Stimulated activated CD8-positive, alpha-beta memory T cell treated with anti-CD3 and anti-CD28 coated beads, Interleukin-12 subunit alpha, Interleukin-12 subunit beta, amount 100 ng/mL, for 4 hours (primary cell): Measurements from ENCODE around the gene ZNF561.

Experiments used
- DNase-seq: peaks from one replicate; pipeline ENCODE4 v3.0.0-alpha.2; 2020; ENCODE audit warnings: low read depth

The ZNF561 gene

GRCh38 chr19:9580728-9581127 is 40.3 kb downstream of the ZNF561 start:
- no peak for DNase-seq

- DNase-seq = no peak
These were observed 50.8 kb downstream of the ZNF561 start for GRCh38 chr19:9570255-9570654.

- DNase-seq = no peak
These were observed 54.3 kb downstream of the ZNF561 start for GRCh38 chr19:9566729-9567128.

- no peak for DNase-seq
These were observed 54.9 kb downstream of the ZNF561 start for GRCh38 chr19:9565900-9566705.
